GM12878 (cell line): ENCODE data around the gene EIF2B5. TPM values are rescaled to one million over a fixed set of nuclear protein-coding genes. Genes with fewer than 3 reads are reported as not detected.
A peak's percentile ranks its signal among the peaks of the same experiment; 100 is the strongest.

ENCODE experiments used
- ASH2L ChIP-seq: fragments of 300-600, 200-600 bp; sonication (generic); IDR thresholded peaks from 2 replicates; pipeline ENCODE4 v1.6.1; 2017; ENCODE audit warnings: low read depth, mild to moderate bottlenecking, borderline replicate concordance
- ATF7 ChIP-seq: fragments of 450-650 bp; IDR thresholded peaks from 2 replicates; pipeline ENCODE4 v1.6.1; 2016; ENCODE audit warnings: low read depth, mild to moderate bottlenecking
- BACH1 ChIP-seq: fragments of 450-650 bp; IDR thresholded peaks from 2 replicates; pipeline ENCODE4 v1.6.1; 2017; ENCODE audit warnings: mild to moderate bottlenecking, borderline replicate concordance
- BHLHE40 ChIP-seq, 2 experiments: fragments of 450-650 bp in 1 of 2; IDR thresholded peaks; 2 replicates each; pipeline ENCODE4 v1.6.1; 2011 to 2017; ENCODE audit warnings: low read depth in 2 of 2, borderline replicate concordance in 1 of 2, improper control_type of control experiment in 1 of 2, low read length in 1 of 2, mild to moderate bottlenecking in 1 of 2
- GABPA ChIP-seq: IDR thresholded peaks from 2 replicates; pipeline ENCODE4 v1.6.1; 2014; ENCODE audit warnings: antibody characterized with exemption, low read depth, mild to moderate bottlenecking, inconsistent platforms
- HDGF ChIP-seq: fragments of 450-650 bp; IDR thresholded peaks from 2 replicates; pipeline ENCODE4 v1.6.1; 2016; ENCODE audit warnings: antibody characterized with exemption
- JUND ChIP-seq: IDR thresholded peaks from 2 replicates; pipeline ENCODE4 v1.6.1; 2012; ENCODE audit warnings: low read depth, mild to moderate bottlenecking, low read length, improper control_type of control experiment, moderate library complexity
- MYC ChIP-seq: IDR thresholded peaks from 2 replicates; pipeline ENCODE4 v1.6.1; 2011; ENCODE audit warnings: mild to moderate bottlenecking, low read length, moderate library complexity, inconsistent platforms; ENCODE audit not compliant: insufficient read depth, insufficient replicate concordance, insufficient read length, severe bottlenecking
- PAX5 ChIP-seq: IDR thresholded peaks from 2 replicates; pipeline ENCODE4 v1.6.1; 2011; ENCODE audit warnings: low read depth, low read length, borderline replicate concordance
- PAX8 ChIP-seq: fragments of 450-650 bp; IDR thresholded peaks from 2 replicates; pipeline ENCODE4 v1.6.1; 2017; ENCODE audit warnings: mild to moderate bottlenecking, moderate library complexity
- RAD51 ChIP-seq: fragments of 450-650 bp; IDR thresholded peaks from 2 replicates; pipeline ENCODE4 v1.6.1; 2016; ENCODE audit warnings: moderate library complexity, mild to moderate bottlenecking, inconsistent platforms
- RCOR1 ChIP-seq: conservative IDR thresholded peaks from 2 replicates; pipeline ENCODE4 v1.6.1; 2012; ENCODE audit warnings: low read depth, low read length, improper control_type of control experiment
- STAT1 ChIP-seq: fragments of 450-650 bp; conservative IDR thresholded peaks from 2 replicates; pipeline ENCODE4 v1.6.1; 2014; ENCODE audit warnings: antibody characterized with exemption, mild to moderate bottlenecking
- TAF1 ChIP-seq: IDR thresholded peaks from 2 replicates; pipeline ENCODE4 v1.6.1; 2011; ENCODE audit warnings: mild to moderate bottlenecking, low read depth, low read length, borderline replicate concordance
- polyA plus RNA-seq, 11 experiments: library from polyadenylated mRNA; depleted of rRNA in 4 of 11; unstranded in 6 of 11; stranded (reverse) in 5 of 11; fragments of >200 nt; fragmentation: Nextera tagmentation in 4 of 11; fragmentation: Illumina TruSeq in 1 of 11; extraction: Ambion mirVana in 4 of 11; extraction: Trizol in 1 of 11; gene quantifications; 1 replicate in 1 of 11; 2 replicates in 10 of 11; pipeline versions ENCODE4 v1.2.1 to v1.2.3, GENCODE V29; 2011 to 2016; ENCODE audit warnings: inconsistent platforms in 2 of 11, missing spikeins in 2 of 11, low read depth in 1 of 11
- total RNA-seq, 4 experiments: library from RNA; depleted of rRNA in 3 of 4; stranded (reverse); fragments of >200 nt in 3 of 4; fragmentation: Illumina TruSeq in 1 of 4; extraction: Trizol in 1 of 4; gene quantifications; 2 replicates each; pipeline versions ENCODE4 v1.2.1 to v1.2.3, GENCODE V29; 2013 to 2021
- TF ChIP-seq, protein P1 (sequence below): fragments of 150-350 bp; IDR thresholded peaks from 2 replicates; pipeline ENCODE4 v1.6.1; 2016; ENCODE audit warnings: low read depth, low read length
- TF ChIP-seq, protein P2 (sequence below): fragments of 450-650 bp; conservative IDR thresholded peaks from 2 replicates; pipeline ENCODE4 v1.6.1; 2017; ENCODE audit warnings: mild to moderate bottlenecking, moderate library complexity
- TF ChIP-seq, protein P3 (sequence below): fragments of 150-350 bp; IDR thresholded peaks from 2 replicates; pipeline ENCODE4 v1.6.1; 2014; ENCODE audit warnings: mild to moderate bottlenecking, low read depth, low read length
- TF ChIP-seq, protein P4 (sequence below): fragments of 450-650 bp; IDR thresholded peaks from 2 replicates; pipeline ENCODE4 v1.6.1; 2016; ENCODE audit warnings: mild to moderate bottlenecking, moderate library complexity, borderline replicate concordance

The EIF2B5 gene
- total and polyA plus RNA-seq, 10 of the 15 experiments (the other 5 are each of a cell fraction or from before 2014, with no cell fraction given) = 13.7 to 82.7 (median 52.2) TPM

DNA sequence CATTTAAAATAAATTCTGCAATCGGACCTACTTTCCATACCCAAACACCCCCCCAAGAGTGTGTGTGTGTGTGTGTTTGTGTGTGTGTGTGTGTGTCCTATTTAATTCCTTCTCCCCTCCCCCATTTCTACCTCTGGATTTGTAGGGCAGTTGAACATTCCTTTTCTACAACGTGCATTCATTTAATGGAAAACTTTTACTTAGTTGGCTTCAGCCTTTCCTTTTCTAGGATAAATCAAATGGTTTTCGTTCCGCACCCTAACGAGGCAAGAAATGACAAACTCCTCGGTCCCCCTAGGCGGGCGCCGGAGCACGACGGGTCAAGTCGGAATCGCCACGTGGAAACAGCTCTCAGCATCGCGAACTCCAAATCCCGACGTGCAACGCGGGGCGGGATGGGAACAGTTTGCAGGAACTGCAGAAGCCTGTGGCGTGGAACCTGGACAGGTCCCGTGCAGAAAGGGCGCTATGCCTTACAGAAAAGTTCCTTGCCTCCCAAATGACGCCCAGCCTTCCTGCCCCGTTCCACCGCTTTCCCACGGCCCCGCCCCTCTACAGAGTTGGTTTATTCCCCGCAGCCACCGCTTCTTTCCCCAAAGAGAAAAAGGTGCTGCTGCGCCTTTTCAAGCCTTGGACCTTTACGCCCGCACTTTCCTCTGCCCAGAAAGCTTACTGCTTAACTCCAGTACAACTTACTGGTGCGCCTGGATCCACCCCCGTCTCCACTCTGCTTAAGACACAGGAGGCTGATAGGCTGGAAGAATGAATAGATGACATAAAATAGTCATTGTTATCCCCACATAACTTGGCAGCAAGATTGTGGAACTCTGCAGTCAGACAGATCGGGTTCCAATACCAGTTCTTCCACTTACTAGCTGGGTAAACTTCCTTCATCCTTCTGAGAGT is 1.1 kb upstream of the EIF2B5 start (continued):
- TF ChIP-seq, protein P1, sequence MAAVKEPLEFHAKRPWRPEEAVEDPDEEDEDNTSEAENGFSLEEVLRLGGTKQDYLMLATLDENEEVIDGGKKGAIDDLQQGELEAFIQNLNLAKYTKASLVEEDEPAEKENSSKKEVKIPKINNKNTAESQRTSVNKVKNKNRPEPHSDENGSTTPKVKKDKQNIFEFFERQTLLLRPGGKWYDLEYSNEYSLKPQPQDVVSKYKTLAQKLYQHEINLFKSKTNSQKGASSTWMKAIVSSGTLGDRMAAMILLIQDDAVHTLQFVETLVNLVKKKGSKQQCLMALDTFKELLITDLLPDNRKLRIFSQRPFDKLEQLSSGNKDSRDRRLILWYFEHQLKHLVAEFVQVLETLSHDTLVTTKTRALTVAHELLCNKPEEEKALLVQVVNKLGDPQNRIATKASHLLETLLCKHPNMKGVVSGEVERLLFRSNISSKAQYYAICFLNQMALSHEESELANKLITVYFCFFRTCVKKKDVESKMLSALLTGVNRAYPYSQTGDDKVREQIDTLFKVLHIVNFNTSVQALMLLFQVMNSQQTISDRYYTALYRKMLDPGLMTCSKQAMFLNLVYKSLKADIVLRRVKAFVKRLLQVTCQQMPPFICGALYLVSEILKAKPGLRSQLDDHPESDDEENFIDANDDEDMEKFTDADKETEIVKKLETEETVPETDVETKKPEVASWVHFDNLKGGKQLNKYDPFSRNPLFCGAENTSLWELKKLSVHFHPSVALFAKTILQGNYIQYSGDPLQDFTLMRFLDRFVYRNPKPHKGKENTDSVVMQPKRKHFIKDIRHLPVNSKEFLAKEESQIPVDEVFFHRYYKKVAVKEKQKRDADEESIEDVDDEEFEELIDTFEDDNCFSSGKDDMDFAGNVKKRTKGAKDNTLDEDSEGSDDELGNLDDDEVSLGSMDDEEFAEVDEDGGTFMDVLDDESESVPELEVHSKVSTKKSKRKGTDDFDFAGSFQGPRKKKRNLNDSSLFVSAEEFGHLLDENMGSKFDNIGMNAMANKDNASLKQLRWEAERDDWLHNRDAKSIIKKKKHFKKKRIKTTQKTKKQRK = no peak
- no peak for TF ChIP-seq JUND
- TF ChIP-seq MYC = peak; percentile 66
- no peak for TF ChIP-seq STAT1
- TF ChIP-seq, protein P2, sequence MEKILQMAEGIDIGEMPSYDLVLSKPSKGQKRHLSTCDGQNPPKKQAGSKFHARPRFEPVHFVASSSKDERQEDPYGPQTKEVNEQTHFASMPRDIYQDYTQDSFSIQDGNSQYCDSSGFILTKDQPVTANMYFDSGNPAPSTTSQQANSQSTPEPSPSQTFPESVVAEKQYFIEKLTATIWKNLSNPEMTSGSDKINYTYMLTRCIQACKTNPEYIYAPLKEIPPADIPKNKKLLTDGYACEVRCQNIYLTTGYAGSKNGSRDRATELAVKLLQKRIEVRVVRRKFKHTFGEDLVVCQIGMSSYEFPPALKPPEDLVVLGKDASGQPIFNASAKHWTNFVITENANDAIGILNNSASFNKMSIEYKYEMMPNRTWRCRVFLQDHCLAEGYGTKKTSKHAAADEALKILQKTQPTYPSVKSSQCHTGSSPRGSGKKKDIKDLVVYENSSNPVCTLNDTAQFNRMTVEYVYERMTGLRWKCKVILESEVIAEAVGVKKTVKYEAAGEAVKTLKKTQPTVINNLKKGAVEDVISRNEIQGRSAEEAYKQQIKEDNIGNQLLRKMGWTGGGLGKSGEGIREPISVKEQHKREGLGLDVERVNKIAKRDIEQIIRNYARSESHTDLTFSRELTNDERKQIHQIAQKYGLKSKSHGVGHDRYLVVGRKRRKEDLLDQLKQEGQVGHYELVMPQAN = no peak
- TF ChIP-seq, protein P3, sequence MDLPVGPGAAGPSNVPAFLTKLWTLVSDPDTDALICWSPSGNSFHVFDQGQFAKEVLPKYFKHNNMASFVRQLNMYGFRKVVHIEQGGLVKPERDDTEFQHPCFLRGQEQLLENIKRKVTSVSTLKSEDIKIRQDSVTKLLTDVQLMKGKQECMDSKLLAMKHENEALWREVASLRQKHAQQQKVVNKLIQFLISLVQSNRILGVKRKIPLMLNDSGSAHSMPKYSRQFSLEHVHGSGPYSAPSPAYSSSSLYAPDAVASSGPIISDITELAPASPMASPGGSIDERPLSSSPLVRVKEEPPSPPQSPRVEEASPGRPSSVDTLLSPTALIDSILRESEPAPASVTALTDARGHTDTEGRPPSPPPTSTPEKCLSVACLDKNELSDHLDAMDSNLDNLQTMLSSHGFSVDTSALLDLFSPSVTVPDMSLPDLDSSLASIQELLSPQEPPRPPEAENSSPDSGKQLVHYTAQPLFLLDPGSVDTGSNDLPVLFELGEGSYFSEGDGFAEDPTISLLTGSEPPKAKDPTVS = no peak
- no peak for TF ChIP-seq ATF7
- no peak for TF ChIP-seq HDGF
- TF ChIP-seq BACH1 = no peak
- no peak for TF ChIP-seq TAF1
- TF ChIP-seq RCOR1 = no peak
- TF ChIP-seq PAX8 = no peak
- TF ChIP-seq ASH2L = no peak
- no peak for TF ChIP-seq PAX5
- peak; percentile 76 to 88 for TF ChIP-seq BHLHE40 (IDR thresholded peaks at IDR 0.05; ENCODE audit: borderline replicate concordance in 1 of 2, low read depth in 2 of 2, low read length in 1 of 2)
- TF ChIP-seq GABPA = peak; percentile 75
- TF ChIP-seq, protein P4, sequence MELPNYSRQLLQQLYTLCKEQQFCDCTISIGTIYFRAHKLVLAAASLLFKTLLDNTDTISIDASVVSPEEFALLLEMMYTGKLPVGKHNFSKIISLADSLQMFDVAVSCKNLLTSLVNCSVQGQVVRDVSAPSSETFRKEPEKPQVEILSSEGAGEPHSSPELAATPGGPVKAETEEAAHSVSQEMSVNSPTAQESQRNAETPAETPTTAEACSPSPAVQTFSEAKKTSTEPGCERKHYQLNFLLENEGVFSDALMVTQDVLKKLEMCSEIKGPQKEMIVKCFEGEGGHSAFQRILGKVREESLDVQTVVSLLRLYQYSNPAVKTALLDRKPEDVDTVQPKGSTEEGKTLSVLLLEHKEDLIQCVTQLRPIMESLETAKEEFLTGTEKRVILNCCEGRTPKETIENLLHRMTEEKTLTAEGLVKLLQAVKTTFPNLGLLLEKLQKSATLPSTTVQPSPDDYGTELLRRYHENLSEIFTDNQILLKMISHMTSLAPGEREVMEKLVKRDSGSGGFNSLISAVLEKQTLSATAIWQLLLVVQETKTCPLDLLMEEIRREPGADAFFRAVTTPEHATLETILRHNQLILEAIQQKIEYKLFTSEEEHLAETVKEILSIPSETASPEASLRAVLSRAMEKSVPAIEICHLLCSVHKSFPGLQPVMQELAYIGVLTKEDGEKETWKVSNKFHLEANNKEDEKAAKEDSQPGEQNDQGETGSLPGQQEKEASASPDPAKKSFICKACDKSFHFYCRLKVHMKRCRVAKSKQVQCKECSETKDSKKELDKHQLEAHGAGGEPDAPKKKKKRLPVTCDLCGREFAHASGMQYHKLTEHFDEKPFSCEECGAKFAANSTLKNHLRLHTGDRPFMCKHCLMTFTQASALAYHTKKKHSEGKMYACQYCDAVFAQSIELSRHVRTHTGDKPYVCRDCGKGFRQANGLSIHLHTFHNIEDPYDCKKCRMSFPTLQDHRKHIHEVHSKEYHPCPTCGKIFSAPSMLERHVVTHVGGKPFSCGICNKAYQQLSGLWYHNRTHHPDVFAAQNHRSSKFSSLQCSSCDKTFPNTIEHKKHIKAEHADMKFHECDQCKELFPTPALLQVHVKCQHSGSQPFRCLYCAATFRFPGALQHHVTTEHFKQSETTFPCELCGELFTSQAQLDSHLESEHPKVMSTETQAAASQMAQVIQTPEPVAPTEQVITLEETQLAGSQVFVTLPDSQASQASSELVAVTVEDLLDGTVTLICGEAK = peak; percentile 70; the same call in 1 of the 2 replicates
- TF ChIP-seq RAD51 = no peak
